PC-3 (cell line): Measurements from ENCODE around the gene CLMN. TPM values are rescaled to one million over a fixed set of nuclear protein-coding genes. Genes with fewer than 3 reads are reported as not detected.

Source experiments
- ATAC-seq: fragments of 200-7000 bp; cut with Tn5 transposase; 2 replicates; pipeline ENCODE4 v1.9.1; 2020; ENCODE audit warnings: mild to moderate bottlenecking, moderate library complexity
- BruUV-seq: library from RNA; stranded (reverse); fragments of 400-500 nt; replicated peaks from 2 replicates; lab custom pipeline; 2021; lab: Mats Ljungman, UMichigan
- CTCF ChIA-PET: fragments of 300-600 bp; sonication (Branson Sonifier 250); formaldehyde crosslinking; loops from one replicate; lab custom pipeline; 2022; ENCODE audit warnings: antibody characterized with exemption; lab: Charles Lee
- POLR2A ChIA-PET: fragments of 300-600 bp; sonication (Branson Sonifier 250); formaldehyde crosslinking; loops from one replicate; lab custom pipeline; 2022; ENCODE audit warnings: antibody characterized with exemption; ENCODE audit not compliant: unreplicated experiment; lab: Charles Lee
- DNase-seq: peaks from one replicate; pipeline ENCODE4 v3.0.0-alpha.2; 2015
- H2AFZ ChIP-seq: fragments of 300-600 bp; sonication (generic); 2 replicates; pipeline ENCODE4 v1.6.0; 2016; ENCODE audit warnings: antibody characterized with exemption, low read length
- H3F3A ChIP-seq: fragments of 300-600 bp; sonication (generic); one replicate; pipeline ENCODE4 v1.6.0; 2017; ENCODE audit warnings: antibody characterized with exemption, low read length, control low read depth, mild to moderate bottlenecking; ENCODE audit not compliant: unreplicated experiment
- H3K27ac ChIP-seq: fragments of 300-600 bp; sonication (generic); 2 replicates; pipeline ENCODE4 v1.5.1; 2016; ENCODE audit warnings: mild to moderate bottlenecking, low read length
- H3K27me3 ChIP-seq: fragments of 300-600 bp; sonication (generic); 2 replicates; pipeline ENCODE4 v1.6.1; 2016; ENCODE audit warnings: low read length, mixed read lengths
- H3K36me3 ChIP-seq: fragments of 300-600 bp; sonication (generic); 2 replicates; pipeline ENCODE4 v1.6.1; 2016; ENCODE audit warnings: low read depth, mixed run types, low read length, mixed read lengths
- H3K4me1 ChIP-seq: fragments of 300-600 bp; sonication (generic); 2 replicates; pipeline ENCODE4 v1.5.1; 2016; ENCODE audit warnings: low read length; ENCODE audit not compliant: insufficient read depth
- H3K4me2 ChIP-seq: fragments of 300-600 bp; sonication (generic); 2 replicates; pipeline ENCODE4 v1.6.0; 2016; ENCODE audit warnings: low read length
- H3K4me3 ChIP-seq: fragments of 300-600 bp; sonication (generic); 2 replicates; pipeline ENCODE4 v1.5.1; 2016; ENCODE audit warnings: mild to moderate bottlenecking, low read length, mixed read lengths
- H3K79me2 ChIP-seq: fragments of 300-600 bp; sonication (generic); 2 replicates; pipeline ENCODE4 v1.6.1; 2017; ENCODE audit warnings: low read length, mixed read lengths
- H3K9ac ChIP-seq: fragments of 300-600 bp; sonication (generic); 2 replicates; pipeline ENCODE4 v1.6.0; 2016; ENCODE audit warnings: mild to moderate bottlenecking, low read length
- H3K9me2 ChIP-seq: fragments of 300-600 bp; sonication (generic); replicated peaks from 2 replicates; pipeline ENCODE4 v1.6.1; 2016; ENCODE audit warnings: mixed run types, low read length, mixed read lengths
- H3K9me3 ChIP-seq: fragments of 300-600 bp; sonication (generic); 2 replicates; pipeline ENCODE4 v1.6.1; 2016; ENCODE audit warnings: low read length, mixed read lengths
- H4K20me1 ChIP-seq: fragments of 300-600 bp; sonication (generic); 2 replicates; pipeline ENCODE4 v1.6.1; 2016; ENCODE audit warnings: low read length, mixed read lengths
- EZH2 ChIP-seq: fragments of 300-600 bp; sonication (generic); IDR thresholded peaks from one replicate; pipeline ENCODE4 v1.6.1; 2017; ENCODE audit warnings: antibody characterized with exemption, mild to moderate bottlenecking, low read length; ENCODE audit not compliant: unreplicated experiment
- EZH2phosphoT487 ChIP-seq: fragments of 300-600 bp; sonication (generic); IDR thresholded peaks from 2 replicates; pipeline ENCODE4 v1.6.1; 2018; ENCODE audit warnings: mild to moderate bottlenecking, antibody characterized with exemption, low read length, borderline replicate concordance
- intact Hi-C: fragments of 100-400 bp; cut with micrococcal nuclease; formaldehyde crosslinking; loops from 2 replicates; pipeline ENCODE4 v1.9.0; 2023
- total RNA-seq: library from RNA; depleted of rRNA; stranded (reverse); fragments of >200 nt; gene quantifications from 2 replicates; pipeline ENCODE4 v1.2.3, GENCODE V29; 2014
- TF ChIP-seq, protein P1 (sequence below): fragments of 300-600 bp; sonication (generic); conservative IDR thresholded peaks from 2 replicates; pipeline ENCODE4 v1.5.1; 2017; ENCODE audit warnings: antibody characterized with exemption, low read depth, mild to moderate bottlenecking, low read length

Gene CLMN
- total RNA-seq, 1 experiment from 2014 or later, result 3.5 TPM

GRCh38 chr14:95294834-95295599 is 24.7 kb downstream of the CLMN start:
- no peak overlapping the region for H2AFZ ChIP-seq
- no peaks in the 10 kb centered on the region for H3F3A ChIP-seq
- no peaks in the 10 kb centered on the region for H3K9me2 ChIP-seq
- peaks cover 31% of the 10 kb centered on the region for H3K4me1 ChIP-seq
- peak overlapping the region; percentile 12; the same call in 1 of the 2 replicates for H3K4me2 ChIP-seq
- no peaks in the 10 kb centered on the region for H3K36me3 ChIP-seq
- TF ChIP-seq EZH2 (no peak), EZH2phosphoT487 (no peak)
- TF ChIP-seq, protein P1, sequence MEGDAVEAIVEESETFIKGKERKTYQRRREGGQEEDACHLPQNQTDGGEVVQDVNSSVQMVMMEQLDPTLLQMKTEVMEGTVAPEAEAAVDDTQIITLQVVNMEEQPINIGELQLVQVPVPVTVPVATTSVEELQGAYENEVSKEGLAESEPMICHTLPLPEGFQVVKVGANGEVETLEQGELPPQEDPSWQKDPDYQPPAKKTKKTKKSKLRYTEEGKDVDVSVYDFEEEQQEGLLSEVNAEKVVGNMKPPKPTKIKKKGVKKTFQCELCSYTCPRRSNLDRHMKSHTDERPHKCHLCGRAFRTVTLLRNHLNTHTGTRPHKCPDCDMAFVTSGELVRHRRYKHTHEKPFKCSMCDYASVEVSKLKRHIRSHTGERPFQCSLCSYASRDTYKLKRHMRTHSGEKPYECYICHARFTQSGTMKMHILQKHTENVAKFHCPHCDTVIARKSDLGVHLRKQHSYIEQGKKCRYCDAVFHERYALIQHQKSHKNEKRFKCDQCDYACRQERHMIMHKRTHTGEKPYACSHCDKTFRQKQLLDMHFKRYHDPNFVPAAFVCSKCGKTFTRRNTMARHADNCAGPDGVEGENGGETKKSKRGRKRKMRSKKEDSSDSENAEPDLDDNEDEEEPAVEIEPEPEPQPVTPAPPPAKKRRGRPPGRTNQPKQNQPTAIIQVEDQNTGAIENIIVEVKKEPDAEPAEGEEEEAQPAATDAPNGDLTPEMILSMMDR, result no peak
- H3K27me3 ChIP-seq, result no peaks in the 10 kb centered on the region
- BruUV-seq, result no TSS peak
- ChIA-PET POLR2A (no interaction called here), CTCF (no interaction called here)
- ATAC-seq, result peak; percentile 53; the same call in 1 of the 2 replicates
- peak overlapping the region; percentile 37 for H3K27ac ChIP-seq
- peak; percentile 87 for DNase-seq
- no peak overlapping the region for H3K4me3 ChIP-seq
- H4K20me1 ChIP-seq, result no peaks in the 10 kb centered on the region
- H3K9me3 ChIP-seq, result no peaks in the 10 kb centered on the region
- H3K79me2 ChIP-seq, result no peaks in the 10 kb centered on the region
- no peak overlapping the region for H3K9ac ChIP-seq
- intact Hi-C loops, result no loop called here

DNA sequence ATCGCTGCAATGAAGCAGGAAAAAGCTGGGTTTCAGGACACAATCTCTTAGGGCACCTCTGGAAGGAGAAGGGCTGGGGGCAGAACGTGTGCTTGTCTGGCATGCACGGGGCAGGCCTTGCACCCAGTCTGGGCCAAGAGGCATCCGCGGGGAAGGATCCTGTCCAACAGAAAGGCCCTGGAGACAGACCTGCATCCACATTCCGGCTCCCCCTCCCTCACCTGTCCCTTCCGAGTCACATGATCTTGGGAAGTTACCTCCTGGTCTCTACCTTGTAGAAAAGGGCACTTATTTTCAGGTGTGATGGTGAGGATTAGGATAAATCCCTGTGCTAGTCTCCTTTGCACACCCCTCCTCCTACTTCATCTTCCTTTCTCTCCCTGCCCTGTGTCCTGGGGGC is 25.4 kb downstream of the CLMN start:
- Histone ChIP-seq H3K9ac (no peak overlapping the region), H4K20me1 (no peaks in the 10 kb centered on the region), H3K36me3 (no peaks in the 10 kb centered on the region), H3K9me3 (no peaks in the 10 kb centered on the region), H3K9me2 (no peaks in the 10 kb centered on the region), H3K27ac (no peak overlapping the region), H3K4me3 (no peak overlapping the region), H2AFZ (no peak overlapping the region), H3F3A (no peaks in the 10 kb centered on the region), H3K27me3 (no peaks in the 10 kb centered on the region), H3K4me1 (peaks cover 31% of the 10 kb centered on the region), H3K79me2 (no peaks in the 10 kb centered on the region), H3K4me2 (no peak overlapping the region)
- no TSS peak for BruUV-seq
- ChIA-PET POLR2A (no interaction called here), CTCF (no interaction called here)
- intact Hi-C loops, result no loop called here
- no peak for ATAC-seq
- TF ChIP-seq, protein P1, result no peak
- TF ChIP-seq EZH2phosphoT487 (no peak), EZH2 (no peak)
- no peak for DNase-seq

DNA sequence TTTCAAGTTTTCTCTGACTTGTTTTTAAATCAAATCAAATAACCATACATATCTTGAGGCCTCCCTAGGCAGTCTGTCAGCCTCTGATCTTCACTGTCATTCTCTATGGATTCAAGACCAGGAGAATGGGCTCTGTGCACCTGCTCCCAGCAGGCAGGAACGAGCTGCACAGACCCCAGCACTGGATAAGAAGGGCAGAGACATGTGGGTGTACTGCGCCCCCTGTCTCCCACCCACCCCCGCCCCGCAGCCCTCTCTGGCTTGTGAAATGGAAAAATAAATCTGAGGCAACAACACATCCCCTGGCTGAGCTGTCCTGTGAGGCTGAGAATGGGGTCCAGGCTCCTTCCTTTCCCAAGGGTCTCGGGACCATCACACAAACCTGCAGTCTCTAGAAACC is 26.3 kb downstream of the CLMN start:
- DNase-seq, result no peak
- Histone ChIP-seq H3F3A (no peaks in the 10 kb centered on the region), H4K20me1 (no peaks in the 10 kb centered on the region), H3K4me2 (no peak overlapping the region), H3K27ac (no peak overlapping the region), H3K9me3 (no peaks in the 10 kb centered on the region), H3K79me2 (no peaks in the 10 kb centered on the region), H3K4me1 (peaks cover 31% of the 10 kb centered on the region), H3K9ac (no peak overlapping the region), H3K4me3 (no peak overlapping the region), H3K27me3 (no peaks in the 10 kb centered on the region), H3K36me3 (no peaks in the 10 kb centered on the region), H3K9me2 (no peaks in the 10 kb centered on the region), H2AFZ (no peak overlapping the region)
- no peak for ATAC-seq
- BruUV-seq, result no TSS peak
- ChIA-PET POLR2A (no interaction called here), CTCF (no interaction called here)
- intact Hi-C loops, result no loop called here
- TF ChIP-seq, protein P1, result no peak
- TF ChIP-seq EZH2 (no peak), EZH2phosphoT487 (no peak)
